ENCODE measurements around the gene VPS4A.

DNA sequence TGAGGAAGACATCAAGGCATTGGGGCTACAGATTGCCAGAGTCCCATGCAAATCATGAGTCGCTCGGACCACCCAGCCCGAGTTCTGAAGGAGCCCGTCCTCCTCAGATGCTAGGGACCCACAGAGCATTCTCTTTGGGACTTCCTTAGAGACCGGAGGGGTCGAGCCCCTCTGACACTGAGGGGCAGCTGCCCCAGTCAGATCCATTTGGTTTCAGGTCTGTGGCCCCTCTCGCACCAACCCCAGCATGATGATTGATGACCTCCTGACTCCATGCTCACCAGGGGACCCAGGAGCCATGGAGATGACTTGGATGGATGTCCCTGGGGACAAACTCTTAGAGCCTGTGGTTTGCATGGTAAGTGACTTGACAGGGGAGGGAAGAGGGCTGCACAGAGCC lies 11.2 kb downstream of the VPS4A start:
- TF ChIP-seq CTCF (conservative IDR thresholded peaks at IDR 0.05) (no peak), ZFX (IDR thresholded peaks at IDR 0.05) (no peak)

All from C4-2B (cell line).